H1 (cell line): Measurements from ENCODE around the gene NAA25.
A peak's percentile ranks its signal among the peaks of the same experiment; 100 is the strongest.

Experiments
- CHD1 ChIP-seq: IDR thresholded peaks from 2 replicates; pipeline ENCODE4 v1.6.1; 2012; ENCODE audit warnings: low read depth, low read length, improper control_type of control experiment
- CTCF ChIP-seq, 3 experiments: IDR thresholded peaks; 1 replicate in 2 of 3; 2 replicates in 1 of 3; pipeline versions ENCODE4 v1.5.1 to v1.6.1; 2011; ENCODE audit warnings: low read length in 3 of 3, mild to moderate bottlenecking in 3 of 3, inconsistent platforms in 2 of 3, low read depth in 1 of 3, moderate library complexity in 1 of 3; ENCODE audit not compliant: insufficient read depth in 1 of 3; ENCODE audit errors: control extremely low read depth in 1 of 3
- EZH2 ChIP-seq: fragments of 200-600 bp; sonication (generic); IDR thresholded peaks from 2 replicates; pipeline ENCODE4 v1.7.1; 2012; ENCODE audit warnings: low read depth, mild to moderate bottlenecking, moderate library complexity, low read length, inconsistent platforms; ENCODE audit not compliant: severe bottlenecking
- MAFK ChIP-seq: IDR thresholded peaks from 2 replicates; pipeline ENCODE4 v1.6.1; 2012; ENCODE audit warnings: low read depth, mild to moderate bottlenecking, improper control_type of control experiment, low read length
- POLR2A ChIP-seq, 2 experiments: IDR thresholded peaks; 1 replicate in 1 of 2; 2 replicates in 1 of 2; pipeline ENCODE4 v1.6.1; 2011; ENCODE audit warnings: low read depth in 2 of 2, low read length in 2 of 2, mild to moderate bottlenecking in 2 of 2; ENCODE audit errors: control extremely low read depth in 1 of 2
- RXRA ChIP-seq: IDR thresholded peaks from 2 replicates; pipeline ENCODE4 v1.6.1; 2011; ENCODE audit warnings: low read depth, mild to moderate bottlenecking, low read length, moderate library complexity; ENCODE audit not compliant: insufficient read depth
- SRF ChIP-seq: IDR thresholded peaks from 2 replicates; pipeline ENCODE4 v1.6.1; 2011; ENCODE audit warnings: mild to moderate bottlenecking, low read depth, low read length, moderate library complexity
- TF ChIP-seq, protein P1 (sequence below): IDR thresholded peaks from 2 replicates; pipeline ENCODE4 v1.6.1; 2011; ENCODE audit warnings: low read length, improper control_type of control experiment

DNA sequence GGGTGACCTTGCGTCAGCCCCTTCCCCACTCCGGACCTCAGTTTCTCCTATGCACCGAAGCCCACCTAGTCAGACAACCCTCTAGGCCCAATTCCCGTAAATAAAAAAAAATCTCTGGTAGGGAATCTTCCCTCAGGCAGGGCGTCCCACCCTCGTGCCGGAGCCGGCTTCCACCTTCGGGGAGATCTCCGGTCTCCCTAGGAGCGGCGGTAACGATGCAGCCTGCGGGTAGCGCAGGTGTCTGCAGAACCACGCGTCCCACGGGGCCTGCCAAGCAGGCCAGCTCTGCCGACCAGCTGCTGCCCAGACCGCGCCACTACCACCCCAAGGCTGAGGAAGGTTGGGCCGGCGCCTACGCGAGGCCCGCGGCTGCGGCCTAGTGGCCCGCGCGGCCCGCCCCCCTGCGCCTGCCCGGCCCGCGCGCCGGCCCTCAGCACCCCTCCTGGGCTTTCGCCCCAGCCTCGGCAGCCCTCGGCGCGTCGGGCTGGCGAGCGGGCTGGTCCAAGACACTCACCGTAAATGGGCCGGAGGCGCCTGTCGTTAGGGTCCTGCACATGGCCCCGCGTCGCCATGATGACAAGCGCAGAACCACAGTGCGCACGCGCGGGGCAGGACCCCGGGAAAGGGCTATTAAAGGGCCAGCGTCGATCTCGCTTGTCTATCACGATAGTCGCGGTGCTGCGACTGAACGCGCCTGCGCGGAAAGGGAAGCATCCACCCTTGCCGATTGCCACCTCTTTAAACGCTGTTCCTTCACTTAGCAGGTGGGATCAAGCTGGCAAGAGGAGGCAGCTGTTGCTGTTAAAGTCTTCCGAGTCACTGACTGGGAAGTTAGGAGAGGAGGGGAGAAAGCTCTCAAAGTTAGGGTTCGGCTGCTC lies at the start of gene NAA25:
- TF ChIP-seq EZH2 = no peak
- TF ChIP-seq, protein P1, sequence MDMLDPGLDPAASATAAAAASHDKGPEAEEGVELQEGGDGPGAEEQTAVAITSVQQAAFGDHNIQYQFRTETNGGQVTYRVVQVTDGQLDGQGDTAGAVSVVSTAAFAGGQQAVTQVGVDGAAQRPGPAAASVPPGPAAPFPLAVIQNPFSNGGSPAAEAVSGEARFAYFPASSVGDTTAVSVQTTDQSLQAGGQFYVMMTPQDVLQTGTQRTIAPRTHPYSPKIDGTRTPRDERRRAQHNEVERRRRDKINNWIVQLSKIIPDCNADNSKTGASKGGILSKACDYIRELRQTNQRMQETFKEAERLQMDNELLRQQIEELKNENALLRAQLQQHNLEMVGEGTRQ = no peak
- TF ChIP-seq SRF = no peak
- TF ChIP-seq RXRA = no peak
- TF ChIP-seq CTCF (IDR thresholded peaks at IDR 0.05; ENCODE audit: control extremely low read depth in 1 of 3, insufficient read depth in 1 of 3, low read depth in 1 of 3, low read length in 3 of 3) = no peak
- TF ChIP-seq CHD1 = no peak
- TF ChIP-seq MAFK = peak; percentile 58; the same call in 1 of the 2 replicates
- TF ChIP-seq POLR2A (IDR thresholded peaks at IDR 0.05; ENCODE audit: control extremely low read depth in 1 of 2, low read depth in 2 of 2, low read length in 2 of 2) = peak; percentile 62 to 80; a peak in 1 of 3 replicates
